CD4-positive, alpha-beta T cell (primary cell): Measurements from ENCODE around the gene UBN2. TPM values are rescaled to one million over a fixed set of nuclear protein-coding genes. Genes with fewer than 3 reads are reported as not detected.

Experiments
- ATAC-seq: fragments of 200-7000 bp; cut with Tn5 transposase; one replicate; pipeline ENCODE4 v1.10.0; 2022; ENCODE audit warnings: mild to moderate bottlenecking; ENCODE audit not compliant: poor library complexity
- CTCF ChIA-PET: fragments of 350-600 bp; sonication (Branson Sonifier 250); formaldehyde crosslinking; loops from one replicate; lab custom pipeline; 2021; ENCODE audit warnings: antibody characterized with exemption, inconsistent platforms; lab: Charles Lee
- POLR2A ChIA-PET: fragments of 350-600 bp; sonication (Branson Sonifier 250); formaldehyde crosslinking; loops from one replicate; lab custom pipeline; 2021; ENCODE audit warnings: antibody characterized with exemption, inconsistent platforms; lab: Charles Lee
- DNase-seq, 14 experiments: peaks; one replicate each; pipeline ENCODE4 v3.0.0-alpha.2; 2013 to 2020; ENCODE audit warnings: mixed read lengths in 2 of 14
- H3K27ac ChIP-seq, 2 donors: one replicate each; pipeline versions ENCODE4 v1.5.1 to v1.7.0; 2013; ENCODE audit warnings: low read length in 2 of 2, low read depth in 1 of 2, mild to moderate bottlenecking in 1 of 2
- H3K27me3 ChIP-seq, 2 experiments: 1 replicate in 1 of 2; 2 replicates in 1 of 2; pipeline versions ENCODE4 v1.6.1 to v1.7.0; 2013; ENCODE audit warnings: low read length in 2 of 2, control low read depth in 1 of 2, mild to moderate bottlenecking in 1 of 2, moderate library complexity in 1 of 2; ENCODE audit not compliant: insufficient read depth in 2 of 2, control insufficient read depth in 1 of 2
- H3K36me3 ChIP-seq: one replicate; pipeline ENCODE4 v1.6.1; 2013; ENCODE audit warnings: low read length, control low read depth; ENCODE audit not compliant: insufficient read depth
- H3K4me1 ChIP-seq: one replicate; pipeline ENCODE4 v1.6.1; 2013; ENCODE audit warnings: low read length, control low read depth; ENCODE audit not compliant: insufficient read depth
- H3K4me3 ChIP-seq: one replicate; pipeline ENCODE4 v1.5.1; 2013; ENCODE audit warnings: mild to moderate bottlenecking, low read length, moderate library complexity
- H3K9me3 ChIP-seq, 2 experiments: 1 replicate in 1 of 2; 2 replicates in 1 of 2; pipeline versions ENCODE4 v1.6.1 to v1.7.0; 2013; ENCODE audit warnings: low read length in 2 of 2, mild to moderate bottlenecking in 2 of 2, control low read depth in 1 of 2, moderate library complexity in 1 of 2; ENCODE audit not compliant: control insufficient read depth in 1 of 2, insufficient read depth in 1 of 2
- H3K27ac Mint-ChIP-seq: one replicate; pipeline ENCODE4 v1.8.0; 2020; ENCODE audit warnings: mixed read lengths
- H3K27me3 Mint-ChIP-seq: one replicate; pipeline ENCODE4 v1.8.0; 2021; ENCODE audit warnings: mixed read lengths
- H3K36me3 Mint-ChIP-seq: one replicate; pipeline ENCODE4 v1.8.0; 2021; ENCODE audit warnings: low read depth, mixed read lengths
- H3K4me1 Mint-ChIP-seq: one replicate; pipeline ENCODE4 v1.8.0; 2021; ENCODE audit warnings: low read depth, mixed read lengths
- H3K4me3 Mint-ChIP-seq: one replicate; pipeline ENCODE4 v1.8.0; 2020; ENCODE audit warnings: mild to moderate bottlenecking, mixed read lengths
- H3K9me3 Mint-ChIP-seq: one replicate; pipeline ENCODE4 v1.8.0; 2020; ENCODE audit warnings: mixed read lengths
- intact Hi-C, 2 experiments: fragments of 100-400 bp; cut with DNase I in 1 of 2; cut with micrococcal nuclease in 1 of 2; formaldehyde crosslinking; loops; one replicate each; pipeline versions ENCODE4 v1.15.1 to v1.9.0; 2023 to 2025; cut with DNase I, micrococcal nuclease
- total RNA-seq, 174 experiments: library from RNA in 2 of 174; stranded (reverse) in 2 of 174; gene quantifications; one replicate each; pipeline ENCODE4 v1.2.3 and lab custom pipeline; 2021 to 2026
- TF ChIP-seq, protein P1 (sequence below): fragments of 200-600 bp; IDR thresholded peaks from one replicate; pipeline ENCODE4 v1.8.0; 2022; ENCODE audit warnings: antibody characterized with exemption, mild to moderate bottlenecking

Gene UBN2
- total RNA-seq, 2 experiments from 2014 or later = 9.6 to 13.3 TPM

DNA sequence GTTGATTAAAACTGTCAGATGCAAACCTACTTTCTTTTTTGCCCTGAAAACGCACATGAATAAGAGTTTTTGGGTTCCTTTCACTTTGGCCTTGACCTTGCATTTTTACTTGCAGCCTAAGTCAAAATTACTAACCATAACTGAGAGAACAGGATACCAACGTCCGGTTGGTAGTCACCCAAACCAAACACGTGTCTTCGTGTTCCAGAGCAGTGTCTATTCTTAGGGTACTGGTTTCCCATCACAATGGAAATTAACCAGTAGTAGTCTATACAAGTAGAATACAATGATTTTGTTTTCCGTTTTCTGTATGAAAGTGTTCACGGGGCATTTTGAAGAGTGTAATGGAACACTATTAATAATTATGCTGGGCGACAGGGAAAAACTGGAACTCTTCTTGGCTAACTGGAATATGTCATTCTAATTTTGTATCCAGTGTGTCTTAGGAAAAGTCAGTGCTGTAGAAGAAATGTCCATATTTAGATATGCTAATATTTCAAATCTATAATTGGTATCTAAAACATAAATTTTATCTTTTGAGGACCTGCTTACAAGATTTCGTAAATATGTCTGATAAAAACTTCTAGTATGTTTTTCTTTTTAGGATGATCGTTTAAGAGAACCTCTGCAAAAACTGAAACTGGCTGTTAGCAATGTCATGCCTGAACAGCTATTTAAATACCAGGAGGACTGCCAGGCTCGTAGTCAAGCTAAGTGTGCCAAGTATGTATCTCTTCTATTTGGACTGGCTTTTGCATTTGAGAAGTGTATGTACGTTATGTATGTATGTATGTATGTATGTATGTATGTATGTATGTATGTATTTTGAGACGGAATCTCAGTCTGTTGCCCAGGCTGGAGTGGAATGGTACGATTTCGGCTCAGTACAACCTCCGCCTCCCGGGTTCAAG lies 40.9 kb downstream of the UBN2 start:
- TF ChIP-seq, protein P1, sequence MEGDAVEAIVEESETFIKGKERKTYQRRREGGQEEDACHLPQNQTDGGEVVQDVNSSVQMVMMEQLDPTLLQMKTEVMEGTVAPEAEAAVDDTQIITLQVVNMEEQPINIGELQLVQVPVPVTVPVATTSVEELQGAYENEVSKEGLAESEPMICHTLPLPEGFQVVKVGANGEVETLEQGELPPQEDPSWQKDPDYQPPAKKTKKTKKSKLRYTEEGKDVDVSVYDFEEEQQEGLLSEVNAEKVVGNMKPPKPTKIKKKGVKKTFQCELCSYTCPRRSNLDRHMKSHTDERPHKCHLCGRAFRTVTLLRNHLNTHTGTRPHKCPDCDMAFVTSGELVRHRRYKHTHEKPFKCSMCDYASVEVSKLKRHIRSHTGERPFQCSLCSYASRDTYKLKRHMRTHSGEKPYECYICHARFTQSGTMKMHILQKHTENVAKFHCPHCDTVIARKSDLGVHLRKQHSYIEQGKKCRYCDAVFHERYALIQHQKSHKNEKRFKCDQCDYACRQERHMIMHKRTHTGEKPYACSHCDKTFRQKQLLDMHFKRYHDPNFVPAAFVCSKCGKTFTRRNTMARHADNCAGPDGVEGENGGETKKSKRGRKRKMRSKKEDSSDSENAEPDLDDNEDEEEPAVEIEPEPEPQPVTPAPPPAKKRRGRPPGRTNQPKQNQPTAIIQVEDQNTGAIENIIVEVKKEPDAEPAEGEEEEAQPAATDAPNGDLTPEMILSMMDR = no peak
- ATAC-seq = no peak
- Mint-ChIP-seq H3K4me1 (no peaks in the 10 kb centered on the region), H3K27me3 (no peaks in the 10 kb centered on the region), H3K4me3 (no peak overlapping the region), H3K9me3 (no peaks in the 10 kb centered on the region), H3K27ac (no peak overlapping the region), H3K36me3 (peaks cover 72% of the 10 kb centered on the region)
- Histone ChIP-seq H3K9me3 (no peaks in the 10 kb centered on the region), H3K27me3 (no peaks in the 10 kb centered on the region), H3K27ac (no peak overlapping the region), H3K36me3 (peaks cover 63% of the 10 kb centered on the region), H3K4me3 (no peak overlapping the region), H3K4me1 (no peaks in the 10 kb centered on the region)
- ChIA-PET POLR2A (no interaction called here), CTCF (no interaction called here)
- no peak for DNase-seq
- intact Hi-C loops = no loop called here

DNA sequence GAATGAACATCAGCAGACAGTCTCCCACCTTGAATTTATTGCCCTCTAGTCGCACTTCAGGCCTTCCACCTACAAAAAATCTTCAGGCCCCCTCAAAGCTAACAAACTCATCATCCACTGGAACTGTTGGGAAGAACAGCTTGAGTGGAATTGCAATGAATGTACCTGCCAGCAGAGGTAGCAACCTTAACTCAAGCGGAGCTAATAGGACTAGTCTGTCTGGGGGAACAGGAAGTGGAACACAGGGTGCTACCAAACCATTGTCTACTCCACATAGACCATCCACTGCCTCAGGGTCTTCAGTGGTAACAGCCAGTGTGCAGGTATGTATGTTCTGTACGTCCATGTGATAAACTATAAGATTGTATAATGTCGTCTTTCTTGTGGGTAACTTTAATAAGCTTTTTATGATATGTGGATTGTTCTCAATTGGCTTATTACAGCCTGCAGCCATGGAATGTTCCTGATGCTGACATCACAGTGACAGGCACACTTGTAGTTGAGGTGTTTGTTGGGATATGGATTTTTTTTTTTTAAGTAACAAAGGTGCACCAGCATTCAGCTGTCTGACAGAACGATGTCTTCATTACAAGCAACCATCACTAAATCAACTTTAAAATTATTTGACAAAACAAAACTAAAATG lies 53.3 kb downstream of the UBN2 start:
- H3K27me3 Mint-ChIP-seq = no peaks in the 10 kb centered on the region
- no peak overlapping the region for H3K4me3 Mint-ChIP-seq
- Histone ChIP-seq H3K36me3 (peaks cover 29% of the 10 kb centered on the region), H3K27ac (no peak overlapping the region), H3K27me3 (no peaks in the 10 kb centered on the region), H3K4me1 (no peaks in the 10 kb centered on the region), H3K4me3 (no peak overlapping the region), H3K9me3 (no peaks in the 10 kb centered on the region)
- no peaks in the 10 kb centered on the region for H3K9me3 Mint-ChIP-seq
- ChIA-PET CTCF (interaction anchor here (0.6 to 0.9 kb wide), 2 partner anchors 9 to 787 kb away, joined by 3 read pairs; no protein-coding TSS in a partner anchor), POLR2A (no interaction called here)
- TF ChIP-seq, protein P1 = no peak
- no peak for ATAC-seq
- no peaks in the 10 kb centered on the region for H3K4me1 Mint-ChIP-seq
- peak in 2 of 14 experiments; percentile 3 to 11 for DNase-seq
- H3K27ac Mint-ChIP-seq = no peak overlapping the region
- peaks cover 61% of the 10 kb centered on the region for H3K36me3 Mint-ChIP-seq
- intact Hi-C loops = no loop called here

DNA sequence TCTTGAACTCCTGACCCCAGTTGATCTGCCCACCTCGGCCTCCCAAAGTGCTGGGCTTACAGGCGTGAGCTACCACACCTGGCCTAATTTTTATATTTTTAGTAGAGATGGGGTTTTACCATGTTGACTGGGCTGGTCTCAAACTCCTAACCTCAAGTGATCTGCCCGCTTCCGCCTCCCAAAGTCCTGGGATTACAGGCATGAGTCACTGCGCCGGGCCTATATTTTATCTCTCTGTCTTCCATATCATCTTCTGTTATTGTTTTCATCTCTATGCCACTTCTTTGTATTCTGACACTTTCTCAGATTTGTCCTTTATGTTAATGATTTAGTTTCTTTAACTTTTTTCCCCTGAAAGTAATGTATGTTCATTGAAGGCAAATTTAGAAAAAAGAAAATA lies 55.1 kb downstream of the UBN2 start:
- no peaks in the 10 kb centered on the region for H3K4me1 ChIP-seq
- no peaks in the 10 kb centered on the region for H3K9me3 Mint-ChIP-seq
- no peak overlapping the region for H3K4me3 ChIP-seq
- intact Hi-C loops = no loop called here
- DNase-seq = no peak
- H3K4me3 Mint-ChIP-seq = no peak overlapping the region
- no peak overlapping the region for H3K27ac Mint-ChIP-seq
- ChIA-PET CTCF (interaction anchor here (0.6 kb wide), 1 partner anchor 41 kb away, joined by 3 read pairs; no protein-coding TSS in a partner anchor), POLR2A (no interaction called here)
- peaks cover 24% of the 10 kb centered on the region for H3K36me3 ChIP-seq
- H3K27me3 ChIP-seq = no peaks in the 10 kb centered on the region
- no peak for ATAC-seq
- no peaks in the 10 kb centered on the region for H3K27me3 Mint-ChIP-seq
- peaks cover 51% of the 10 kb centered on the region for H3K36me3 Mint-ChIP-seq
- TF ChIP-seq, protein P1 = no peak
- no peak overlapping the region for H3K27ac ChIP-seq
- H3K9me3 ChIP-seq = no peaks in the 10 kb centered on the region
- H3K4me1 Mint-ChIP-seq = no peaks in the 10 kb centered on the region
